Loucy (cell line): ENCODE data around the gene ADAMTS6.
"Not testable (repeated sequence)": the region's sequence is repeated elsewhere in the genome, so short reads cannot be mapped to it uniquely, and the experiment has no call there.

Source experiments
- H2AFZ ChIP-seq: fragments of 200-600 bp; sonication (generic); 2 replicates; pipeline ENCODE4 v1.6.0; 2016; ENCODE audit warnings: antibody characterized with exemption, mild to moderate bottlenecking, low read length, moderate library complexity
- H3F3A ChIP-seq: fragments of 200-600 bp; 2 replicates; pipeline ENCODE4 v1.6.0; 2016; ENCODE audit warnings: antibody characterized with exemption, low read depth, mild to moderate bottlenecking
- H3K27me3 ChIP-seq: fragments of 200-600 bp; sonication (generic); 2 replicates; pipeline ENCODE4 v1.6.1; 2014; ENCODE audit warnings: low read length, mild to moderate bottlenecking; ENCODE audit not compliant: insufficient read depth, poor library complexity, severe bottlenecking
- H3K36me3 ChIP-seq: fragments of 200-600 bp; sonication (generic); 2 replicates; pipeline ENCODE4 v1.6.1; 2016; ENCODE audit warnings: low read length; ENCODE audit not compliant: insufficient read depth
- H3K4me1 ChIP-seq: fragments of 200-600 bp; sonication (generic); 2 replicates; pipeline ENCODE4 v1.5.1; 2014; ENCODE audit warnings: low read length, mild to moderate bottlenecking; ENCODE audit not compliant: insufficient read depth, poor library complexity, severe bottlenecking
- H3K4me2 ChIP-seq: fragments of 200-600 bp; sonication (generic); 2 replicates; pipeline ENCODE4 v1.6.0; 2014; ENCODE audit warnings: antibody characterized with exemption, low read length, low read depth, mild to moderate bottlenecking; ENCODE audit not compliant: poor library complexity, severe bottlenecking
- H3K4me3 ChIP-seq: fragments of 200-600 bp; sonication (generic); 2 replicates; pipeline ENCODE4 v1.5.1; 2014; ENCODE audit warnings: low read length, mild to moderate bottlenecking, mixed read lengths; ENCODE audit not compliant: poor library complexity, severe bottlenecking
- H3K79me2 ChIP-seq: fragments of 200-600 bp; sonication (generic); 2 replicates; pipeline ENCODE4 v1.6.1; 2014; ENCODE audit warnings: low read length; ENCODE audit not compliant: insufficient read depth
- H3K9ac ChIP-seq: fragments of 200-600 bp; sonication (generic); 2 replicates; pipeline ENCODE4 v1.6.0; 2014; ENCODE audit warnings: mild to moderate bottlenecking, low read depth, low read length, moderate library complexity; ENCODE audit not compliant: poor library complexity, severe bottlenecking
- H3K9me2 ChIP-seq: fragments of 200-600 bp; sonication (generic); replicated peaks from 2 replicates; pipeline ENCODE4 v1.6.1; 2016; ENCODE audit warnings: low read depth, low read length, mixed read lengths
- H3K9me3 ChIP-seq: fragments of 200-600 bp; sonication (generic); 2 replicates; pipeline ENCODE4 v1.6.1; 2014; ENCODE audit warnings: mild to moderate bottlenecking, antibody characterized with exemption, low read length, low read depth; ENCODE audit not compliant: insufficient read depth
- H4K20me1 ChIP-seq: fragments of 200-600 bp; sonication (generic); 2 replicates; pipeline ENCODE4 v1.6.0; 2014; ENCODE audit warnings: antibody characterized with exemption, low read length, mild to moderate bottlenecking; ENCODE audit not compliant: insufficient read depth, poor library complexity, severe bottlenecking
- EZH2phosphoT487 ChIP-seq: fragments of 200-600 bp; IDR thresholded peaks from 2 replicates; pipeline ENCODE4 v1.6.1; 2018; ENCODE audit warnings: antibody characterized with exemption, mild to moderate bottlenecking, moderate library complexity, borderline replicate concordance
- TF ChIP-seq, protein P1 (sequence below): fragments of 200-600 bp; sonication (generic); conservative IDR thresholded peaks from 2 replicates; pipeline ENCODE4 v1.5.1; 2014; ENCODE audit warnings: mild to moderate bottlenecking, antibody characterized with exemption, low read length

Gene ADAMTS6

DNA sequence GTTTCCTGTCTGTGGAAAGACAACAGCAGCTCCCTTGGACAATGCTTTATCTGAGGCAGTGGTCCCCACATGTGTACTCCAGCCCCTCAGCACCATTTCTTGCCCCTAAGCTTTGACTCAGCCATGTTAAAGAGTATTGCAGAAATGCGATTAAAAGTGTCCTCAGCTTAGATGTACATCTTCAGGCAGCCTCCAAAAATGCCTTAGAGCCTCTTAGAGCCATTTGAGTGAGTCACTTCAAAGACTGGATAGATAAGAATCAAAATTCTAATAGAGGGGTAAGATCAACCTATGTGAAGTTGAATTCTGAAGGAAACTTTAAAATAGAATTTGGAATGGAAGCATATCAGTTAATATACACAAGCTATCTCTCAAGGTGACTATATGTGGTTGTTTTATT, 296.3 kb downstream of the ADAMTS6 start:
- Histone ChIP-seq H3K27me3 (no peaks in the 10 kb centered on the region), H3K79me2 (no peaks in the 10 kb centered on the region), H3K9me2 (no peaks in the 10 kb centered on the region), H3K9me3 (no peaks in the 10 kb centered on the region), H3K4me2 (no peak overlapping the region), H2AFZ (no peak overlapping the region), H3K4me3 (no peak overlapping the region), H3K4me1 (peaks cover 25% of the 10 kb centered on the region), H3K36me3 (no peaks in the 10 kb centered on the region), H4K20me1 (no peaks in the 10 kb centered on the region), H3F3A (no peaks in the 10 kb centered on the region), H3K9ac (no peak overlapping the region)
- TF ChIP-seq, protein P1, sequence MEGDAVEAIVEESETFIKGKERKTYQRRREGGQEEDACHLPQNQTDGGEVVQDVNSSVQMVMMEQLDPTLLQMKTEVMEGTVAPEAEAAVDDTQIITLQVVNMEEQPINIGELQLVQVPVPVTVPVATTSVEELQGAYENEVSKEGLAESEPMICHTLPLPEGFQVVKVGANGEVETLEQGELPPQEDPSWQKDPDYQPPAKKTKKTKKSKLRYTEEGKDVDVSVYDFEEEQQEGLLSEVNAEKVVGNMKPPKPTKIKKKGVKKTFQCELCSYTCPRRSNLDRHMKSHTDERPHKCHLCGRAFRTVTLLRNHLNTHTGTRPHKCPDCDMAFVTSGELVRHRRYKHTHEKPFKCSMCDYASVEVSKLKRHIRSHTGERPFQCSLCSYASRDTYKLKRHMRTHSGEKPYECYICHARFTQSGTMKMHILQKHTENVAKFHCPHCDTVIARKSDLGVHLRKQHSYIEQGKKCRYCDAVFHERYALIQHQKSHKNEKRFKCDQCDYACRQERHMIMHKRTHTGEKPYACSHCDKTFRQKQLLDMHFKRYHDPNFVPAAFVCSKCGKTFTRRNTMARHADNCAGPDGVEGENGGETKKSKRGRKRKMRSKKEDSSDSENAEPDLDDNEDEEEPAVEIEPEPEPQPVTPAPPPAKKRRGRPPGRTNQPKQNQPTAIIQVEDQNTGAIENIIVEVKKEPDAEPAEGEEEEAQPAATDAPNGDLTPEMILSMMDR: no peak
- TF ChIP-seq EZH2phosphoT487: no peak

DNA sequence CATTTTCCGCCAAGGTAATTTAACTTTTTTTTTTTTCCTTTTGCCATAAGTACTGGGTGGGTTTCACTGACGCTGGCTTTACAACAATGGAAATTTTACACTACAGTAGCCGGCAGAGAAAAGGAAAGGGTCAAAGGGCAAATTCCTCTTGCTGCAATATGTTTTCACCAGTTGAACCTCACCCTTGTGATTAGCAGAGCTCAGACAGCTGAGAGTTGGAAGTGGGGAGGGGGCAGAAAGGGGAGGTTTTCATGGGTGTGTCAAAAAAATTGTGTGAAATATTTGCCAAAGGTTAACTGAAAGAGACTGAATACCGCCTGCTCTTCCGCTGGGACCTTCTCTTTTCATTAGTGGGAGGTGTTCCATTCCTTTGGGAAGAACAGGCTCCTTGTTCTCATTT, 296.9 kb downstream of the ADAMTS6 start:
- Histone ChIP-seq H3K9ac (no peak overlapping the region), H3K9me3 (no peaks in the 10 kb centered on the region), H3K4me1 (peaks cover 25% of the 10 kb centered on the region), H3K9me2 (no peaks in the 10 kb centered on the region), H3K36me3 (no peaks in the 10 kb centered on the region), H3K4me2 (no peak overlapping the region), H3K79me2 (no peaks in the 10 kb centered on the region), H3K27me3 (no peaks in the 10 kb centered on the region), H4K20me1 (no peaks in the 10 kb centered on the region), H3K4me3 (no peak overlapping the region), H2AFZ (no peak overlapping the region), H3F3A (no peaks in the 10 kb centered on the region)
- TF ChIP-seq, protein P1: no peak
- TF ChIP-seq EZH2phosphoT487: no peak

DNA sequence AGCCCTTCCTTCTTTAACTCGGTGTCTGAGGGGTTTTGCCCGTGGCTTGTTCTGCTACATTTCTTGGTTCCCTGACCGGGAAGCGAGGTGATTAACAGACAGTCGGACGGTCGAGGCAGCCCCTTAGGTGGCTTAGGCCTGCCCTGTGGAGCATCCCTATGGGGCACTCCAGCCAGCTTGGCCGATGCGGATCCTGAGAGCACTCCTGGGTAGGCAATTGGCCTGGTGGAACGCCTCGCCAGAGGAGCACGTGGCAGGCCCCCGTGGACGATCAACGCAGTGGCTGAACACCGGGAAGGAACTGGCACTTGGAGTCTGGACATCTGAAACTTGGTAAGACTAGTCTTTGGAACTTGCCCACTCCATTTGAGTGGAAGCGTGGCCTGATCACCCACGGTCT, 307.5 kb downstream of the ADAMTS6 start:
- H3K27me3 ChIP-seq, H3F3A ChIP-seq, H3K9me2 ChIP-seq, H3K9ac ChIP-seq, H3K79me2 ChIP-seq, H3K4me3 ChIP-seq, H3K4me1 ChIP-seq, H3K9me3 ChIP-seq, H3K36me3 ChIP-seq, H3K4me2 ChIP-seq, H4K20me1 ChIP-seq, H2AFZ ChIP-seq: not testable (repeated sequence)

DNA sequence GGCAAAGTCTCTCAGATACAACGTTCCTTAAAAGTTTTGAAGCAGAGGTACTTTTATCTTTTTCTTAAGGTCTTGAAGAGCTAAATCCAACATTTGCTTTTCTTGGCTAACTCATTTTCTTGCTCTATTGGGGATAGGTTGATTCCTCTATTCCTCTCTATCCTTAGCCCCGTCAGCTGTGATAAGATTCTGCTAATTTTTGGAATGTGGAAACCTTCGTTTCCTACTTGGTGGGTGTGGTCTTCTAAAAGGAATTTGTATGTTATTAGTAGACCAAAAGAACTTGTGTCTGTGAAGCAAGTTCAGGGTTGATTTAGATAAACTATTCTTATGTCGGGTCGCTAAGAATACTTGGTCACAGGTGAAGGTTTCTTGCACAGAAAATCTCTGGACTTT, 308.6 kb downstream of the ADAMTS6 start:
- TF ChIP-seq EZH2phosphoT487: no peak
- no peak overlapping the region for H2AFZ ChIP-seq
- H3K36me3 ChIP-seq: no peaks in the 10 kb centered on the region
- no peak overlapping the region for H3K4me3 ChIP-seq
- no peak overlapping the region for H3K9ac ChIP-seq
- no peaks in the 10 kb centered on the region for H3K9me2 ChIP-seq
- no peak overlapping the region for H3K4me2 ChIP-seq
- no peaks in the 10 kb centered on the region for H3K9me3 ChIP-seq
- H3K4me1 ChIP-seq: no peaks in the 10 kb centered on the region
- no peaks in the 10 kb centered on the region for H3F3A ChIP-seq
- no peaks in the 10 kb centered on the region for H3K79me2 ChIP-seq
- H3K27me3 ChIP-seq: no peaks in the 10 kb centered on the region
- H4K20me1 ChIP-seq: no peaks in the 10 kb centered on the region
